GM18526 (cell line): ENCODE results near the gene CASQ2.

ENCODE experiments used
- POLR2A ChIP-seq: IDR thresholded peaks from 3 replicates; pipeline ENCODE4 v1.6.1; 2011; ENCODE audit not compliant: insufficient read length; ENCODE audit errors: extremely low read depth

Gene CASQ2

DNA sequence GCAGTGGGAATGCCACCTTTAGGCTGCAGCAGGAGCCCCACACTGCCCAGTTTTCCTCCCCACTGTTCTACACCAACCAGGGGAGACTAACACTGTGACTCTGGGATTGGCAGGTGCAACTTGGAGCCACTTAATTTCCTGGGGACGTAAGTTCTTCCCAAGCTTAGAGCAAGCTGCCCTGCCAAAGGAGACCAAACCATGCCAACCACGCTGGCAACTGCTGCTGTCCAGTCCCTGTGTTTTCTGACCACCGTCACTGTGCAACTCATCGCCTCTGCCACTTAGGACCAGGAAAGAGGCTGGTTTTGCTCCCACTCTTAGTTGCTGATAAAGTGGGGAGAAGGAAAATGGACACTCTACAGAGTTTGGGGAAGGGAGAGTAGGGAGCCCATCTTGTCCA is 76.3 kb downstream of the CASQ2 start:
- no peak for TF ChIP-seq POLR2A

DNA sequence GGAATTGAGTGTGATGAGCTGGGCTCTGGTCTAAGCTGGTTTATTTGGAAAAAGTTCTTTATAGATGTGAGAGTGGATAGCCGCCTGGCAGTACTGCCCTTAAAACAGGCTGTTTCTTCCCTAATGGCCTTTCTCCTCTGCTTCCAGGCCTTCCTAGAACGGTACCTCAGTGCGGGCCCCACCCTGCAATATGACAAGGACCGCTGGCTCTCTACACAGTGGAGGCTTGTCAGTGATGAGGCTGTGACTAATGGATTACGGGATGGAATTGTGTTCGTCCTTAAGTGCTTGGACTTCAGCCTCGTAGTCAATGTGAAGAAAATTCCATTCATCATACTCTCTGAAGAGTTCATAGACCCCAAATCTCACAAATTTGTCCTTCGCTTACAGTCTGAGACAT is 77.5 kb downstream of the CASQ2 start:
- TF ChIP-seq POLR2A, result no peak

DNA sequence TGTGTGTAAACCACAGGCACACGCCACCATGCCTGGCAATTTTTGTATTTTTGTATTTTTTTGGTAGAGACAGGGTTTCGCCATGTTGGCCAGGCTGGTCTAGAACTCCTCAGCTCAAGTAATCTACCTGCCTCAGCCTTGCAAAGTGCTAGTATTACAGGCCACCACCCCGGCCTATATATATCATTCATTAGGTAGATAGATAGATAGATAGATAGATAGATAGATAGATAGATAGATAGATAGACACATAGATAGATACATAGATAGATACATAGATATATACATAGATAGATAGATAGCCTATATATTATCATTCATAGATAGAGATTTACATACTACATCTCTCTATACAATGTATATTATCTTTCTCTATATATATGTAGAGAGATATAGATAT is 80.8 kb downstream of the CASQ2 start:
- TF ChIP-seq POLR2A, result no peak

DNA sequence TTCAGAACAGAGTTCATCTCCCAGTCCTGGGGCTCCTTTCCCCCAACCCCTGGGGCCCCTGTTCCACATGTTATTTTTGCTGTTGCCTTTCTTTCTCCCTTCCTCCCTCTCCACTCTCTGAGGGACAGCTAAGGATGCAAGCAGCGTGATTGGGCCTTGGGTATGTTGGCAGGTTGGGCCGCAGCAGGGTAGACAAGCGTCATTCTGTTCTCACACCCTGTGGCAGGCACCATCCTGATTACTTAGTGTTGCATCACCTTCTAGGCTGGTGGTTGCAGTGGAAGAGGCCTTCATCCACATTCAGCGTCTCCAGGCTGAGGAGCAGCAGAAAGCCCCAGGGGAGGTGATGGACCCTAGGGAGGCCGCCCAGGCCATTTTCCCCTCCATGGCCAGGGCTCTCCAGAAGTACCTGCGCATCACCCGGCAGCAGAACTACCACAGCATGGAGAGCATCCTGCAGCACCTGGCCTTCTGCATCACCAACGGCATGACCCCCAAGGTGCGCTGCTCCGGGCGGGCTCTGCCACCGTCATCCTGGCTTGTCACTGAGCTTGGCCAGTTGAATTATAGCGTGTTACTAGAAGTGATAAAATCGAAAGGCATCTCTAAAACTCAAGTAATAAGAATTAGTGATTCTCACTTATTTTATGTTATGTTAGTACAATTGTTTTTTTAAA is 83.3 kb downstream of the CASQ2 start:
- no peak for TF ChIP-seq POLR2A

DNA sequence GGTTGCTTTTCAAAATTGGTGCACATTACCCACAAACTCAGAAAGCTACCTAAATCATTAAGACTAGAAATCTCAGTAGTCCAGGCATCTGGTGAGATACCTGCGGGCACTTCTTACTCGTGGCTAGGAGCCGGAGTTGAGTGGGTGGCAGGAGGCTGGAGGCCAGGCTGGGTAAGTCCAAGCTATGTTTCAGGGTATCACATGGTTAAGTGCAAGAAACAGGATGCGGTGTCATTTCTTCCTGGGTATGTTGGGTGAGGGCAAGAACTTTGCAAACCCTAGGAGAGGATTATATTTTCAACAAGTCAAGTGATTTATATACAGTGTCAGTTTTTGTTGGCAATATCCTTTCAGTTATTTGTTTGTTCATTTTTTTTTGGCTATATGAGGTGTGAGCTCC is 85.7 kb downstream of the CASQ2 start:
- TF ChIP-seq POLR2A, result no peak

DNA sequence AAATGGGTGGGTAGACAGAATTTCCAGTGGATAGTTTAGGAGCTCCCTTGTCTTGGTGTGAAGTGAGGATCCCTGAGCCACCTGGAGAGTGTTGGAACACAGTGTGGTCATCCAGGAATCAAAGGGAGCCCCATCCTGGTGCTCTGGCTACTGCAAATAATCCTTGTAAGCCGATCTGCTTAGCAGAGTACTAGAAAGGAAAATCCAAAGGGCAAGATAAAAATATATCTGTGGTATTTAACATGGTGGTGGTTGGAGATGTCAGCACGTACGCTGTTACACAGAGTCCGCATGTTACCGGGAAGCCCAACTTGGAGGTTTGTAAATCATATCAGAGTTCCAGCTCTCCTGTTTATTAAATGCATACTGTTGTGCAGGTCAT is 87.8 kb downstream of the CASQ2 start:
- TF ChIP-seq POLR2A, result no peak

DNA sequence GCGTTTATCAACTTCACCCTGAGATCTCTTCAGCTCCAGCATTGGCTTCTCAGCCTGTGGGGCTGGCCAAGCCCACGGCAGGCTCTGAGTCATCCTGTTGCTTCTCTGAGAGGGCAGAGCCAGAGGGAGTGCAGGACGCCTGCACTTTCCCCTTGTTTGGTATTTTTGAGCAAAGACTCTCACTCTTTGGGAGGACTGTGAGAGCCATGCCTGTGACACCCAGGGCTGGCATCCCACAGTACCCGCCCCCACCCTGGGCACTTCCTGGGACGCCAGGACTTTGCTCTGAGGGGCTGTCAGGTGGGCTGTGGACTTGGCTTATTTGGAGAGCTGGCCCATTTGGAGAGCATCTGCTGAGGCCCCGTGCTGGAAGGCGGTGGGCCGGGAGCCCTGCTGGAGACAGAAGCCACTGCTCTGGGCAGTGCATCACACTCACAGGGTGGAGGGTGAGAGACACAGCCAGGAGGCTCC is 89.3 kb downstream of the CASQ2 start:
- TF ChIP-seq POLR2A, result no peak

DNA sequence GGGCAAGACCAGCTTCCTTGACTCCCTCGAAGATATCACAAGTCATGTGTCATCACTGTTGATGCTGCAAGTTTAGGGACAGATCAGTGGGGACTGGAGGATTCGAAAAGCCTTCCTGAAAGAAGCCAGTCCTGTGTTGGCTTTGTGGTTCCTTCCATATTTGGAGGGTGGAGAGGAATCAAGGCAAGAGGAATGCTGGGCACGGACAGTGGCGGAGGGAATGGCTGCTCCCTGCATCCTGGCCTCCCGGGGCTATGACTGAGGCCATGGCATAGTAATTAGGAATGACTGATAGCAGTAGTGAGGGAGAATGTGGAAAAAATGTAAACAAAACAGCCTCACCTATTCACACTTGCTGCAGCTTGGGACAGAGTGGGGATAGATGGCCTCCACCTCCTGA is 90.4 kb downstream of the CASQ2 start:
- TF ChIP-seq POLR2A, result no peak

DNA sequence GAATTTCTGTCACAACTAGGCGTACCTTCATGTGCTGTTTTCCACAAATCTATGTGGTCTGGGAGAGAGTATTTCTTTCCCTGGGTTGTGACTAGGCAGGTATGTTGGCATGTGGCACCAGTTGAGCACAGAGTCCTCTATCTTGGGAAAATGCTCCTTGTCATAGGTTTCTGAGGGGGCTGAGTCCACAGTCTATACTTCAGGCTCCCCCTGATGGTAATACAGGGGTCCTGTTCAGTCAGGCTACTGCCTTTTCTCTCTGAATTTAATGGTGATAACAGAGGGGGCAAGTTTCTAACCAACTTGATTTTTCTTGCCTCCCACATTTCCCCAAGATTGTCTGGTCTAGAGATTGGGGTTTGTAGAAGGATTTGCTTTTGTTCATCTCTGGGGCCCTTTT is 90.9 kb downstream of the CASQ2 start:
- no peak for TF ChIP-seq POLR2A

DNA sequence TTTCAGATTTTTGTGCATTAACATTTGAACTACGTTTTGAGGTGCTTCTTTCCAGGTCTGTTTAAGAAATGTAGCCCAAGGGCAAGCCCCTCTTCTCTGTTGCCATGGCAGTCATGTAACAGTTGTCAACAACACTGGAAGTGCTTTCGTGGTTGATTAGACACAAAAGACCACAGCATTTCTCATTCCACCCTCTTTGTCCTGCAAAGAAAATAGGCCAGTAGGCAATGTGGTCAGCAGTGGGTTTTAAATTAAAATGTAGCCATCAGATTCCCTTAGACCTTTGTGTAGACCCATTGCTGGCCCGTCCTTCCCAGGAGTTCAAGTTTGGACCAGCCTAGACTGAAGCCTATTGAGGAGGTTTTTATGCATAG is 91.3 kb downstream of the CASQ2 start:
- TF ChIP-seq POLR2A, result no peak

DNA sequence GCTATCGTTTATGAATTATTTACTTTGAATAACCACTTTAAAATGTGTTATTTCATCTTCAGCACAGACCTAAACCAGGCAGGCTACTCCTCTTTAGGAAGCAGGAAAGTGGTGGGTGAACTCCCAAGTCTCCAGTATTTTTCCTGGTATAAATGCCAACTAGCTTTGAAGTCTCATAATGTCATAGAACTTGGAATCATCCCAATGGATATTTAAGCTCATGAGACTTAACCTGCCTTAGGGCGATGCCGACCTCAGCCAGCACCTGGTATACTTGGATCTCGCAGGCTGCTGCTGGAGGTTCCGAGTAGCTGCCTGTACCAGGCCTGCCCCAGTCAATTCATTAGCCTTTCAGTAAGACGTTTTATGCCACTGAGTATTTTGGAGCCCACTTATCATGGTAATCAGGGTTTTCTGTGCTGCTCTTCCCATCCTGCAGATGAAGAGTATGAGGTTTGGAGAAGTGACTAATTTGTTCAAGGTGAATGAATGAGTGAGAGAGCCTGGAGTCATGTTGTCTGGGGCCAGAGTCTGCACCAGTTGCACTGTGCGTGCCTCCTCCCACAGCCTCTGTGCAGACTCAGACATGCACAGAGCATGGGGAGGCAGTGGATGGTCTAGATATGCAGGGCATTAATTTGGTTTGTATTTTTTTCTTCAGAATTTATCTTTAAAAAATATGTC is 91.9 kb downstream of the CASQ2 start:
- TF ChIP-seq POLR2A, result no peak

DNA sequence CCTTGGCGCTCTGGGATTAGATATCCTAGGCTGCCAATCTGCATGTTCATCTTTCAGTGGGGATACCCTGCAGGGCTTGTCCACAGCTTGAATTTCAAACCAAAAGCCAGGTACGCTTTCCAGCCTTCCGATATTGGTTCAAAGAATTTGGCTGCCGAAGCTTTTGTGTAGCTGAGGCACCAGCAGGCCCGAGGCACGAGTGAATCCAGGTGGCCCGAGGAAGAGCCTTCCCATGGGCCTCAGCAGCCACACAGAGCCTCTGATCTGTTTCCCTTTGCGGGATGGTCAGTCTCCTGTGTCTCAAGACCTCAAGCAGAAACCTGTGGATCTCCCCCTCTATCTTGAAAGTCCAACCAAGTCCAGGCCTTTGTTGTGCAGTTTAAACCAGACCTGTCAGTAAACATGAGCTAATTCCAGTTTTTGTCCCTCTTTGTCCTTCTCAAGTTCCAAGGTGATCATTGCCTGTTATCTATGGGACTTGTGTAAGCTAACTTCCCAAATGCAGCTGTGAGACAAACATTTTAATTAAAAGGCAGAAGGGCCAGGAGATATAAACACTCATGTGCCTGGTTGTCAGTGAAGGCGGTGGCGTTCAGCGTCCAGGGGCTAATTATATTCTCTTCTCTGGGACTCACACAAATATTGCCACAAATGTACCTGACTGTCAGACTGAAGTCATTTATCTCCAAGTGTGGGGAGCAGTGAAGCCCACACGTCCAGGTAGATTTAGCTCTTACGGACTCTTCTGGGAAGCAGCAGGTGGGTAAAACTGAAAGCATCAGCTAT is 96.1 kb downstream of the CASQ2 start:
- TF ChIP-seq POLR2A, result no peak

DNA sequence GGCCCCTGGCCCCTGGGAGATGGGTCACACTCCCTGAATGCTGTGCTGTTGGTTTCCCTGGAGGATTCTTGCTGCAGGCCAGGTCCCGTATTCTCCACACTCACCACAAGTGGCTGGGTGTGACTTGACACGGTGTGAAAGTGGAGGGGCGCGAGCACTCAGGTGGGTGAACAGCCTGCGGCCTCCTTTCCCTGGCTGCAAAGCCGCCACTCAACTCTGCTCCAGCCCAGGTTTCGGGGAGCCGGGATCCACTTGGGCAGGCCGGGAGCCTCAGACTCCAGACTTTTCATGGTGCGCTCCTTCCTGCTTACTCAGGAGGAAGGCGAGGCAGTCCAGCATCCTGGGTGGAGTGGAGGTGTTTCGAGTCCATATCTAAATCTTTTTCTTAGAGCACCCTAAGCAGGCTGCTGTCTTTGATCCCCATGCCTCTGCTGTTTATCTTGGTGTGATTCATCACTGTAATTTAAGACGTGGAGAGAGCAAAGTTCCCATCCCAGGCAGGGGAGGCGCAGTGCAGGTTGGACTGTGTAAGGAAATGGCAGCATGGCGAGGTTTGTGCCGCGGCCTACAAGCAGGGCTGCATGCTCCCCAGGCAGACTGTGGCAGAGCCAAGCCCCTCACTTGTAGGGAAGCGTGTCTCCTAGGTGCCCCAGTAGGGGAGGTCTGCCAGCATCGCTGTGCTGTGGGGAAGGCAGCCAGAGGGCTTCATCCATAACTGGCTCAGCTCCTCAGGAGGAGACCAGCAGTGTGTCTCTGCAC is 97.2 kb downstream of the CASQ2 start:
- no peak for TF ChIP-seq POLR2A

DNA sequence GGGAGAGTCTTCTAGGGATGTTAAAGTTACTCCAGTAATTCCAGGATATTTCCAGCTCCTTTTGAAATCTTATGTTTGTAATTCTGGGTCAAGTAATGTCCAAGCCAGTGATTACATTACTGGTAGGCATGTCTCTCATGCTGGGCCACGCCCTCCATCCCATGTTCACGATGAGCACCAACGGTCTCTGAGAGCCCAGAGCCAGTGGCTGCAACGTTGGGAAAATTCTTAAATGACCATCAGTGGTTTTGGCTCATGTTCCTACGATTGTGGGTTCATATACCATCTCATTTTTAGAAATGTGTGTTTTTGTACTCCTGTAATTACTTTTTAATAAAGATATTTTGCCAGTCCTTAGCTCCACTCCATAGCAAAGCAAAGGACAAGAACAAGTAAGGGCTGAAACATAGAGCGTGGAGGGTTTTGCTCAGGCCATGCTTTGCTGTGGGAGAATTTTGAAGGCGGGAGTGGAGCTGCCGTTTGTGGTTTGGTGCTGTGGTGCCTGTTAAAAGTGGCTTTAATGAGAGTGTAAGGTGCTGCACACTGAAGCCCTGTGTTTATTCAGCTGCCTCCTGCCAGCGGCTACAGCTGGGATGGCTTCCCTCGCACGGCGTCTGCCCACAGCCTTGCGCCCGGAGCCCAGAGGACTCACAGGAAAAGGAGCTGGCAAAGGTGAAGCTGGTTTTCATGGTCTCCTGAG is 97.9 kb downstream of the CASQ2 start:
- no peak for TF ChIP-seq POLR2A

DNA sequence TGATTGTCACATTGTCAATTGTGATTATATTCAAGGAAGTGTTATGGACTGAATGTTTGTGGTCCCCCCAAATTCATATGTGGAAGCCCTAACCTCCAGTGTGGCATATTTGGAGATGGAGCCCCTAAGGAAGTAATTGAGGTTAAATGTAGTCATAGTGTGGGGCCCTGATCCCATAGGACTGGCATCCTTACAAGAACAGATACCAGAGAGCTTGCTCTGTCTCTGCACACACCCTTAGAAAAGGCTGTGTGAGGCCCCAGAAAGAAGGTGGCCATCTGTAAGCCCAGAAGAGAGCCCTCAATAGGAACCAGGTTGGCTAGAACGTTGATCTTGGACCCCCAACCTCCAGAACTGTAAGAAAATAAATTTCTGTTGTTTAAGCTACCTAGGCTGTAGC is 98.6 kb downstream of the CASQ2 start:
- TF ChIP-seq POLR2A, result no peak
